Neural crest cell (in vitro differentiated cells): Measurements from ENCODE around the gene HCFC1. TPM values are rescaled to one million over a fixed set of nuclear protein-coding genes. Genes with fewer than 3 reads are reported as not detected.
"Not testable (repeated sequence)": the region's sequence is repeated elsewhere in the genome, so short reads cannot be mapped to it uniquely, and the experiment has no call there.

Source experiments
- DNase-seq: peaks from one replicate; pipeline ENCODE4 v3.0.0; 2021; ENCODE audit warnings: low read depth, mixed read lengths, low spot score
- H3K27ac Mint-ChIP-seq: one replicate; pipeline ENCODE4 v1.8.0; 2021; ENCODE audit warnings: mild to moderate bottlenecking, mixed read lengths; ENCODE audit not compliant: unreplicated experiment
- H3K27me3 Mint-ChIP-seq: 2 replicates; pipeline ENCODE4 v1.8.0; 2021; ENCODE audit warnings: low read depth, mild to moderate bottlenecking, mixed read lengths
- H3K36me3 Mint-ChIP-seq: 2 replicates; pipeline ENCODE4 v1.8.0; 2021; ENCODE audit warnings: low read depth, mild to moderate bottlenecking, mixed read lengths
- H3K4me1 Mint-ChIP-seq: 2 replicates; pipeline ENCODE4 v1.8.0; 2021; ENCODE audit warnings: mixed read lengths
- H3K4me3 Mint-ChIP-seq: one replicate; pipeline ENCODE4 v1.8.0; 2021; ENCODE audit warnings: mild to moderate bottlenecking, mixed read lengths
- H3K9me3 Mint-ChIP-seq: 2 replicates; pipeline ENCODE4 v1.8.0; 2021; ENCODE audit warnings: mixed read lengths
- total RNA-seq: library from RNA; stranded (reverse); gene quantifications from 2 replicates; pipeline ENCODE4 v1.2.1, GENCODE V29; 2021
- TF ChIP-seq, protein P1 (sequence below): fragments of 200-600 bp; sonication (generic); conservative IDR thresholded peaks from 2 replicates; pipeline ENCODE4 v1.5.0; 2021; ENCODE audit warnings: antibody characterized with exemption, mild to moderate bottlenecking

The HCFC1 gene
- total RNA-seq, 1 donor from 2014 or later: 168 TPM

DNA sequence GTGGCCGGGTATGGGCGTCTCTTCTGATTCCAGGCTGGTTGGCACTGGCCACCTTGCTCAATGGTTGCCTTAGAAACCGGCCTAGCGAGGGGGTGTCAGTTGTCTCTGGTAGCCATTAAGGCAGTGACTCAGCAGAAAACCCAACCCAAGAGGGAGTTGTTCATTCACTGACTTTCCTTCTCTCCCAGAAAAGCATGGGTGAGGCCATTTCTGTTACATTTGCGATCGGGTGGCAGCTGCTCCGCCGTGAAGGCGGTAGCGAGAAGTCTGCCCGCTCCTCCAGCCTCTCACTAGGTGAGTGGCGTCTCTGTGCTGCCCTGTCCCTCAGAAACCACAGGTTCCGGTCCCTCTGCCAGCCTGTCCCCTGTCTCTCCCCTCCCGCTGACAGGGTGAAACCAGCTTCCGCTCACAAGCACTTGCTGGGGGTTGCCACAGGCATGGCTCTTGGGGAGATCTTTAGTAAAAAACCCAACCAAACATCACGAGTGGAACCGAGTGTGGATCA lies 30.6 kb upstream of the HCFC1 start:
- Mint-ChIP-seq H3K27ac (peak overlapping the region; percentile 57), H3K4me1 (peaks cover 31% of the 10 kb centered on the region), H3K9me3 (peaks cover 3% of the 10 kb centered on the region), H3K27me3 (no peaks in the 10 kb centered on the region), H3K4me3 (no peak overlapping the region), H3K36me3 (peaks cover 9% of the 10 kb centered on the region)
- TF ChIP-seq, protein P1, sequence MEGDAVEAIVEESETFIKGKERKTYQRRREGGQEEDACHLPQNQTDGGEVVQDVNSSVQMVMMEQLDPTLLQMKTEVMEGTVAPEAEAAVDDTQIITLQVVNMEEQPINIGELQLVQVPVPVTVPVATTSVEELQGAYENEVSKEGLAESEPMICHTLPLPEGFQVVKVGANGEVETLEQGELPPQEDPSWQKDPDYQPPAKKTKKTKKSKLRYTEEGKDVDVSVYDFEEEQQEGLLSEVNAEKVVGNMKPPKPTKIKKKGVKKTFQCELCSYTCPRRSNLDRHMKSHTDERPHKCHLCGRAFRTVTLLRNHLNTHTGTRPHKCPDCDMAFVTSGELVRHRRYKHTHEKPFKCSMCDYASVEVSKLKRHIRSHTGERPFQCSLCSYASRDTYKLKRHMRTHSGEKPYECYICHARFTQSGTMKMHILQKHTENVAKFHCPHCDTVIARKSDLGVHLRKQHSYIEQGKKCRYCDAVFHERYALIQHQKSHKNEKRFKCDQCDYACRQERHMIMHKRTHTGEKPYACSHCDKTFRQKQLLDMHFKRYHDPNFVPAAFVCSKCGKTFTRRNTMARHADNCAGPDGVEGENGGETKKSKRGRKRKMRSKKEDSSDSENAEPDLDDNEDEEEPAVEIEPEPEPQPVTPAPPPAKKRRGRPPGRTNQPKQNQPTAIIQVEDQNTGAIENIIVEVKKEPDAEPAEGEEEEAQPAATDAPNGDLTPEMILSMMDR: no peak
- DNase-seq: no peak

DNA sequence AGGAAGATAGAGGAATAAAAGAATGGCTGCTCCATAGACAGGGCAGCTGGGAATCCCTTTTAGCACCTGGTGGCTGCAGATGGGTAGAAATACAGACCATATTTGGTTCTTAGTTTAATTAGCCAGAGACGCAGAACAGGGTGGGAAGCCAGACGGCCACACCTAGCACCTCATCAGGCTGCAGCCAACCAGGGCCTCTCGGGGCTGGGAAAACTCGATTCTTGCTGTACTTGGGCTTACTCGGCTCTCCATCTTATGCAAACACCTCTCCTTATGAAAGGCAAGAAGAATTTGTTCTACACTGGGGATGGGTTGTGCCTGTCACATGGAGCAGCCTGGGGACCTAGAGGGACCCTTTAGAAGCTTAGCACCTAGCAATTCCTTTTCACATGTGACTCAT lies 28.4 kb upstream of the HCFC1 start:
- H3K27ac Mint-ChIP-seq: no peak overlapping the region

DNA sequence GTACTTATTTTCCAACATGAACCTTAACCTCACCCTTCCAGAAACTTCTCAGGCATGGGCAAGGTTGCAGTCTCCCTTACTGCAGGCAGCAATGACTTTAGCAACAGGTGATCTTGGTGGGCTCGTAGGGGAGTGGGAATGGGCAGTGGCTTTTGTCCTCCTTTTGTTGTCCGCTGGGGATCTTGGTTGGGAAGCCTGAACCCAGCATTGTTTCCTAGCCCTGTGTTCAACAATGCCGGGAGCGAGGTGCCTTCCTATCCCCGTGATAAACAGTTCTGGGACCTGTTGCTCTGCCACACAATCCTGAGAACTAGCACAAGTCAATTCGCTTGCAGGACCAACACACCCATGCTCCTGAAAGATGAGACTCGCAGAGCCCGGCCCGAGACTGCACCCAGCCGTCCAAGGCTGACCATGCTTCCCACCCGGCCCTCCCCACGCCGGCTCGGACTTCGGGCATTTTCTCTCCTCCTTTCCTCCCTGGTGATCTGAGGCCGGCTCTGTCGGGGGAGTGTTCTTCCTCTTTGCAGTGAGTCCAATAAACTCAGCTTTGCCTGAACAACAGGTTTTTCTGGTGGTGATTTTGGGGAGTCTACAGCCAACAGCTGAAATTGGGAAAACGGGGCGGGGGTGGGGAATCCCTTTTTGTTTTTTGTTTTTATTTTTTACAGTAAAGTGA lies 27.9 kb upstream of the HCFC1 start:
- H3K27me3 Mint-ChIP-seq: no peaks in the 10 kb centered on the region
- H3K27ac Mint-ChIP-seq: peak overlapping the region; percentile 81
- DNase-seq: no peak
- no peak overlapping the region for H3K4me3 Mint-ChIP-seq
- TF ChIP-seq, protein P1: no peak
- peaks cover 9% of the 10 kb centered on the region for H3K36me3 Mint-ChIP-seq
- peaks cover 5% of the 10 kb centered on the region for H3K9me3 Mint-ChIP-seq
- H3K4me1 Mint-ChIP-seq: peaks cover 26% of the 10 kb centered on the region

More for the DNA sequence above, 28.4 kb upstream of the HCFC1 start:
- H3K27me3 Mint-ChIP-seq: no peaks in the 10 kb centered on the region
- H3K36me3 Mint-ChIP-seq: peaks cover 9% of the 10 kb centered on the region
- no peak overlapping the region for H3K4me3 Mint-ChIP-seq
- DNase-seq: no peak
- peaks cover 31% of the 10 kb centered on the region for H3K4me1 Mint-ChIP-seq
- peaks cover 5% of the 10 kb centered on the region for H3K9me3 Mint-ChIP-seq
- TF ChIP-seq, protein P1: no peak

DNA sequence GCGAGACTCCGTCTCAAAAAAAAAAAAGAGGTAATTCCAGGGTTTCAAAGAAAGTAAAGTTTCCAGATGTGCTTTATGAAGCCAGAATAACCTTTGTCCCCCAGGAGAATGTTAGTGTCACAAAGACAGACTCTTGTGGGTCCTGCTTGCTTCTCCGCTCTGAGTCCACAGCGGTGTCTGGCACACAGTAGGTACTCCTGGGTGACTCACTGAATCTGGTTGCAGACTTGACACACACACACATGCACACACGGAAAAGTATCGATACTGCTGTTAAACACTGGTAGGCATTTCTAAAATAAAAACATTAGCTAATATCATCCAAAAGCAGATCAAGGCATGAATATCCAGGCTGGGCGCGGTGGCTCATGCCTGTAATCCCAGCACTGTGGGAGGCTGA lies 23.9 kb upstream of the HCFC1 start:
- TF ChIP-seq, protein P1: no peak
- DNase-seq: no peak
- no peaks in the 10 kb centered on the region for H3K36me3 Mint-ChIP-seq
- H3K4me1 Mint-ChIP-seq: peaks cover 5% of the 10 kb centered on the region
- H3K4me3 Mint-ChIP-seq: no peak overlapping the region
- peaks cover 2% of the 10 kb centered on the region for H3K9me3 Mint-ChIP-seq
- H3K27me3 Mint-ChIP-seq: no peaks in the 10 kb centered on the region
- H3K27ac Mint-ChIP-seq: no peak overlapping the region

DNA sequence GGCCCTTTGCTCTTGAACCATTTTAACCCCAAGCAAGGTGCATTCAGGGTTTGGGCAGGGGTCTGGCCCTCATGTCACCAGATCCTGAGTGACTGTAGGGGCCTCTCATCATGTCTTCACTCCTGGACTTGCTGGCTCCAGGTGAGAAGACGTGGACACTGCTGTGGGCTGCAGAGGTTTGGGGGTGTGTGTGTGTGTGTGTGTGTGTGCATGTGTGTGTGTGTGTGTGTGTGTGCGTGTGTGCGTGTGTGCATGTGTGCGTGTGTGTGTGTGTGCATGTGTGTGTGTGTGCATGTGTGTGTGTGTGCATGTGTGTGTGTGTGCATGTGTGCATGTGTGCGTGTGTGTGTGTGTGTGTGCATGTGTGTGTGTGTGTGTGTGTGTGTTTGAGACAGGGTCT lies 22.8 kb upstream of the HCFC1 start:
- not testable (repeated sequence) for H3K27ac Mint-ChIP-seq, H3K4me3 Mint-ChIP-seq, H3K4me1 Mint-ChIP-seq, DNase-seq, H3K27me3 Mint-ChIP-seq, H3K9me3 Mint-ChIP-seq, H3K36me3 Mint-ChIP-seq

DNA sequence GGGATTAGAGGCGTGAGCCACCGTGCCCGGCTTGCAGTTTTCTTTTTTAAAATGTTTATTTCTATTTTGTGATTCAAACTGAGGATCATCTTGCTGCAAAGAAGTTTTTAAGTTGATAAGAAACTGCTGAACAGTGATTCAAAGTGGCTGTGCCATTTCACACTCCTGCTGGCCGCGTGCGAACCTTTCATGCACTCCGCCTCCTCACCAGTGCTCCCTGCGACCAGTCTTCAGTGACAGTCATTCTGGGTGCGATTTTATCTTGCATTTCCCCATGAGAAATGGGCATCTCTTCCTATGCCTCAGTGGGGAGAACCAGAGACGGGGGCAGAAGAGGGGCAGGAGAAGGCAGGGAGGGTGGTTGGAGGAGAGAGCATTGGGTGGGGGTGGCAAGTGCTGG lies 22.4 kb upstream of the HCFC1 start:
- Mint-ChIP-seq H3K4me3 (no peak overlapping the region), H3K4me1 (peaks cover 4% of the 10 kb centered on the region), H3K27ac (no peak overlapping the region), H3K27me3 (no peaks in the 10 kb centered on the region), H3K36me3 (no peaks in the 10 kb centered on the region), H3K9me3 (peaks cover 2% of the 10 kb centered on the region)
- no peak for DNase-seq
- TF ChIP-seq, protein P1: no peak
